ENCODE measurements around the gene MYO3B. TPM values are rescaled to one million over a fixed set of nuclear protein-coding genes. Genes with fewer than 3 reads are reported as not detected.

MYO3B gene
- polyA plus RNA-seq, 1 of the 3 experiments (the other 2 are of a cell fraction): not detected

- ChIA-PET POLR2A (no interaction called here), CTCF (interaction anchor here (1.3 to 4.2 kb wide), 3 partner anchors 9 to 22 kb away, joined by 6 to 15 read pairs (median 6); no protein-coding TSS in a partner anchor)
- H3K4me2 ChIP-seq: no peak overlapping the region
- no peak overlapping the region for H2AFZ ChIP-seq (ENCODE audit: low read depth)
- no peak overlapping the region for H3K9ac ChIP-seq
- no peaks in the 10 kb centered on the region for H3K9me2 ChIP-seq
- no peaks in the 10 kb centered on the region; a peak in 1 of 4 replicates for H3K4me1 ChIP-seq (ENCODE audit: control insufficient read depth in 1 of 2, insufficient read depth in 2 of 2, low read depth in 1 of 2, low read length in 1 of 2)
- H3K4me3 ChIP-seq (ENCODE audit: low read depth in 2 of 2, low read length in 1 of 2): no peak overlapping the region
- H4K20me1 ChIP-seq (ENCODE audit: insufficient read depth): no peaks in the 10 kb centered on the region
- H3K27ac ChIP-seq (ENCODE audit: low read depth in 2 of 2, low read length in 1 of 2): no peak overlapping the region
- 61% methylated on average over 7 of the region's 7 CpGs for WGBS (ENCODE audit: low lambda C conversion rate)
- H3K27me3 ChIP-seq (ENCODE audit: insufficient read depth): no peaks in the 10 kb centered on the region
- no peaks in the 10 kb centered on the region for H3K36me3 ChIP-seq (replicated peaks in 1 of 2; ENCODE audit: control insufficient read depth in 1 of 2, insufficient read depth in 2 of 2, low read length in 1 of 2)
- H3F3A ChIP-seq (replicated peaks; ENCODE audit: insufficient read depth): no peaks in the 10 kb centered on the region
- H3K79me2 ChIP-seq (ENCODE audit: insufficient read depth): no peaks in the 10 kb centered on the region
- DNase-seq: no peak
- no peak for TF ChIP-seq JUND (IDR thresholded peaks at IDR 0.05)
- TF ChIP-seq NFIC (IDR thresholded peaks at IDR 0.05; ENCODE audit: borderline replicate concordance): no peak
- TF ChIP-seq RXRA (IDR thresholded peaks at IDR 0.05; ENCODE audit: borderline replicate concordance, low read depth): no peak
- TF ChIP-seq RAD21 (IDR thresholded peaks at IDR 0.05; ENCODE audit: low read length): no peak
- no peak for TF ChIP-seq CHD2 (IDR thresholded peaks at IDR 0.05; ENCODE audit: low read length, partially characterized antibody)
- TF ChIP-seq FOSL2 (IDR thresholded peaks at IDR 0.05; ENCODE audit: borderline replicate concordance, low read depth): no peak
- no peak for TF ChIP-seq FOXJ3 (CRISPR knock-in tag; IDR thresholded peaks at IDR 0.05)
- no peak for TF ChIP-seq SMC3 (IDR thresholded peaks at IDR 0.05; ENCODE audit: low read depth, low read length)
- TF ChIP-seq ELF1 (IDR thresholded peaks at IDR 0.05): no peak
- no peak for TF ChIP-seq TCF12 (IDR thresholded peaks at IDR 0.05)
- no peak for TF ChIP-seq ZBTB33 (IDR thresholded peaks at IDR 0.05; ENCODE audit: borderline replicate concordance, low read depth)
- no peaks in the 10 kb centered on the region for H3K9me3 ChIP-seq
These were observed 161.4 kb downstream of the MYO3B start for GRCh38 chr2:170339322-170339721.

GRCh38 chr2:170339750-170340692, 162.1 kb downstream of the MYO3B start:
- no peak overlapping the region for H3K4me2 ChIP-seq
- CTCF ChIA-PET: interaction anchor here (1.3 to 4.2 kb wide), 4 partner anchors 9 to 21 kb away, joined by 6 to 17 read pairs (median 10); no protein-coding TSS in a partner anchor

More at GRCh38 chr2:170339750-170340692, 162.1 kb downstream of the MYO3B start:
- Histone ChIP-seq H2AFZ (ENCODE audit: low read depth) (no peak overlapping the region), H3K9me3 (no peaks in the 10 kb centered on the region), H3K36me3 (replicated peaks in 1 of 2; ENCODE audit: control insufficient read depth in 1 of 2, insufficient read depth in 2 of 2, low read length in 1 of 2) (no peaks in the 10 kb centered on the region), H4K20me1 (ENCODE audit: insufficient read depth) (no peaks in the 10 kb centered on the region), H3K79me2 (ENCODE audit: insufficient read depth) (no peaks in the 10 kb centered on the region), H3K4me1 (ENCODE audit: control insufficient read depth in 1 of 2, insufficient read depth in 2 of 2, low read depth in 1 of 2, low read length in 1 of 2) (no peaks in the 10 kb centered on the region; a peak in 1 of 4 replicates), H3K27ac (ENCODE audit: low read depth in 2 of 2, low read length in 1 of 2) (no peak overlapping the region), H3K9ac (no peak overlapping the region), H3K9me2 (no peaks in the 10 kb centered on the region), H3K27me3 (ENCODE audit: insufficient read depth) (no peaks in the 10 kb centered on the region), H3F3A (replicated peaks; ENCODE audit: insufficient read depth) (no peaks in the 10 kb centered on the region), H3K4me3 (ENCODE audit: low read depth in 2 of 2, low read length in 1 of 2) (no peak overlapping the region)
- WGBS (ENCODE audit: low lambda C conversion rate): 38% methylated on average over 5 of the region's 5 CpGs
- POLR2A ChIA-PET: no interaction called here
- TF ChIP-seq ZBTB33 (IDR thresholded peaks at IDR 0.05; ENCODE audit: borderline replicate concordance, low read depth): no peak
- DNase-seq: no peak

Measured in SK-N-SH (cell line).